DND-41 (cell line): ENCODE measurements around the gene AKR1A1.

Experiments used
- EZH2 ChIP-seq: IDR thresholded peaks from 3 replicates; pipeline ENCODE4 v1.6.1; 2012; ENCODE audit warnings: borderline replicate concordance, low read depth, mild to moderate bottlenecking, moderate library complexity, low read length, inconsistent platforms; ENCODE audit not compliant: severe bottlenecking
- TF ChIP-seq, protein P1 (sequence below): IDR thresholded peaks from 2 replicates; pipeline ENCODE4 v1.5.1; 2012; ENCODE audit warnings: borderline replicate concordance, low read length, moderate library complexity, mild to moderate bottlenecking; ENCODE audit not compliant: poor library complexity, severe bottlenecking; ENCODE audit errors: extremely low read depth

GRCh38 chr1:45503462-45504360 lies 46.9 kb upstream of the AKR1A1 start:
- TF ChIP-seq EZH2 = no peak
- TF ChIP-seq, protein P1, sequence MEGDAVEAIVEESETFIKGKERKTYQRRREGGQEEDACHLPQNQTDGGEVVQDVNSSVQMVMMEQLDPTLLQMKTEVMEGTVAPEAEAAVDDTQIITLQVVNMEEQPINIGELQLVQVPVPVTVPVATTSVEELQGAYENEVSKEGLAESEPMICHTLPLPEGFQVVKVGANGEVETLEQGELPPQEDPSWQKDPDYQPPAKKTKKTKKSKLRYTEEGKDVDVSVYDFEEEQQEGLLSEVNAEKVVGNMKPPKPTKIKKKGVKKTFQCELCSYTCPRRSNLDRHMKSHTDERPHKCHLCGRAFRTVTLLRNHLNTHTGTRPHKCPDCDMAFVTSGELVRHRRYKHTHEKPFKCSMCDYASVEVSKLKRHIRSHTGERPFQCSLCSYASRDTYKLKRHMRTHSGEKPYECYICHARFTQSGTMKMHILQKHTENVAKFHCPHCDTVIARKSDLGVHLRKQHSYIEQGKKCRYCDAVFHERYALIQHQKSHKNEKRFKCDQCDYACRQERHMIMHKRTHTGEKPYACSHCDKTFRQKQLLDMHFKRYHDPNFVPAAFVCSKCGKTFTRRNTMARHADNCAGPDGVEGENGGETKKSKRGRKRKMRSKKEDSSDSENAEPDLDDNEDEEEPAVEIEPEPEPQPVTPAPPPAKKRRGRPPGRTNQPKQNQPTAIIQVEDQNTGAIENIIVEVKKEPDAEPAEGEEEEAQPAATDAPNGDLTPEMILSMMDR = no peak
